Endodermal cell (in vitro differentiated cells): ENCODE measurements around the gene UGT1A3. TPM values are rescaled to one million over a fixed set of nuclear protein-coding genes. Genes with fewer than 3 reads are reported as not detected.

ENCODE experiments used
- DNase-seq: peaks from one replicate; pipeline ENCODE4 v3.0.0-alpha.2; 2017
- H3K27ac ChIP-seq: 2 replicates; pipeline ENCODE4 v1.5.1; 2013; ENCODE audit warnings: mild to moderate bottlenecking, low read depth, low read length, moderate library complexity
- H3K27me3 ChIP-seq: 2 replicates; pipeline ENCODE4 v1.6.1; 2013; ENCODE audit warnings: mild to moderate bottlenecking, low read length, moderate library complexity; ENCODE audit not compliant: insufficient read depth, control insufficient read depth, poor library complexity, severe bottlenecking
- H3K36me3 ChIP-seq: 2 replicates; pipeline ENCODE4 v1.7.0; 2013; ENCODE audit warnings: mild to moderate bottlenecking, low read length, moderate library complexity; ENCODE audit not compliant: control insufficient read depth, insufficient read depth
- H3K4me1 ChIP-seq: one replicate; pipeline ENCODE4 v1.7.0; 2013; ENCODE audit warnings: low read length; ENCODE audit not compliant: control insufficient read depth, insufficient read depth
- H3K4me3 ChIP-seq: 2 replicates; pipeline ENCODE4 v1.5.1; 2013; ENCODE audit warnings: mild to moderate bottlenecking, low read length, moderate library complexity
- H3K9ac ChIP-seq: 2 replicates; pipeline ENCODE4 v1.6.1; 2013; ENCODE audit warnings: mild to moderate bottlenecking, low read length, moderate library complexity; ENCODE audit not compliant: poor library complexity, severe bottlenecking; ENCODE audit errors: extremely low read depth
- H3K9me3 ChIP-seq: 2 replicates; pipeline ENCODE4 v1.6.1; 2013; ENCODE audit warnings: mild to moderate bottlenecking, low read length, moderate library complexity; ENCODE audit not compliant: control insufficient read depth
- H3K27ac Mint-ChIP-seq: 2 replicates; pipeline ENCODE4 v1.8.0; 2020; ENCODE audit warnings: mixed read lengths
- H3K27me3 Mint-ChIP-seq: 2 replicates; pipeline ENCODE4 v1.8.0; 2021; ENCODE audit warnings: mild to moderate bottlenecking, mixed read lengths; ENCODE audit not compliant: insufficient read depth
- H3K36me3 Mint-ChIP-seq: 2 replicates; pipeline ENCODE4 v1.8.0; 2020; ENCODE audit warnings: low read depth, mixed read lengths
- H3K4me1 Mint-ChIP-seq: 2 replicates; pipeline ENCODE4 v1.8.0; 2020; ENCODE audit warnings: mixed read lengths
- H3K4me3 Mint-ChIP-seq: 2 replicates; pipeline ENCODE4 v1.8.0; 2020; ENCODE audit warnings: mild to moderate bottlenecking, moderate library complexity, mixed read lengths
- H3K9me3 Mint-ChIP-seq: 2 replicates; pipeline ENCODE4 v1.8.0; 2020; ENCODE audit warnings: mild to moderate bottlenecking, mixed read lengths
- CTCF ChIP-seq: fragments of 200-600 bp; sonication (generic); conservative IDR thresholded peaks from 2 replicates; pipeline ENCODE4 v1.5.0; 2021; ENCODE audit warnings: antibody characterized with exemption, mild to moderate bottlenecking
- WGBS, 2 experiments: methylation state at CpG; one replicate each; pipeline versions ENCODE4 v1.1.5 to v1.1.7; 2013; ENCODE audit warnings: missing lambda C conversion rate in 2 of 2, mixed read lengths in 1 of 2; ENCODE audit not compliant: insufficient coverage in 1 of 2, insufficient read length in 1 of 2; 5-methylcytosine and 5-hydroxymethylcytosine counted together
- total RNA-seq, 2 donors: library from RNA; stranded (reverse); fragmentation: NEBNext Ultra II Directional in 1 of 2; extraction: Animal tissue kit (Norgen Biotek cat#: 25700) in 1 of 2; gene quantifications; 2 replicates in 1 of 2; 3 replicates in 1 of 2; pipeline ENCODE4 v1.2.1, GENCODE V29; 2021

Gene UGT1A3
- total RNA-seq, 2 donors from 2014 or later = not detected

GRCh38 chr2:233799087-233799665, 70.3 kb downstream of the UGT1A3 start:
- Histone ChIP-seq H3K9ac (no peak overlapping the region), H3K9me3 (no peaks in the 10 kb centered on the region), H3K4me1 (no peaks in the 10 kb centered on the region), H3K36me3 (no peaks in the 10 kb centered on the region), H3K27me3 (no peaks in the 10 kb centered on the region), H3K4me3 (no peak overlapping the region), H3K27ac (no peak overlapping the region)
- Mint-ChIP-seq H3K36me3 (no peaks in the 10 kb centered on the region), H3K9me3 (peaks cover 3% of the 10 kb centered on the region), H3K4me3 (no peak overlapping the region), H3K27ac (no peak overlapping the region), H3K27me3 (peaks cover 11% of the 10 kb centered on the region), H3K4me1 (no peaks in the 10 kb centered on the region)
- DNase-seq = peak; percentile 69
- WGBS, 2 experiments = 69 to 92% methylated on average over 2 to 7 of the region's 7 CpGs
- TF ChIP-seq CTCF = no peak

GRCh38 chr2:233799716-233800115, 70.9 kb downstream of the UGT1A3 start:
- peaks cover 3% of the 10 kb centered on the region for H3K9me3 Mint-ChIP-seq

GRCh38 chr2:233800208-233800607, 71.4 kb downstream of the UGT1A3 start:
- Mint-ChIP-seq H3K4me3 (no peak overlapping the region), H3K9me3 (peaks cover 3% of the 10 kb centered on the region), H3K27me3 (peaks cover 14% of the 10 kb centered on the region), H3K27ac (no peak overlapping the region), H3K4me1 (no peaks in the 10 kb centered on the region), H3K36me3 (no peaks in the 10 kb centered on the region)
- Histone ChIP-seq H3K4me3 (no peak overlapping the region), H3K9me3 (no peaks in the 10 kb centered on the region), H3K4me1 (no peaks in the 10 kb centered on the region), H3K27ac (no peak overlapping the region), H3K27me3 (no peaks in the 10 kb centered on the region), H3K9ac (no peak overlapping the region), H3K36me3 (no peaks in the 10 kb centered on the region)
- peak; percentile 23 for DNase-seq
- 93 to 94% methylated on average over 3 to 7 of the region's 7 CpGs for WGBS, 2 experiments
- TF ChIP-seq CTCF = no peak

More at GRCh38 chr2:233799716-233800115, 70.9 kb downstream of the UGT1A3 start:
- no peaks in the 10 kb centered on the region for H3K4me1 ChIP-seq
- no peaks in the 10 kb centered on the region for H3K4me1 Mint-ChIP-seq
- H3K9ac ChIP-seq = no peak overlapping the region
- no peaks in the 10 kb centered on the region for H3K36me3 Mint-ChIP-seq
- H3K4me3 Mint-ChIP-seq = no peak overlapping the region
- H3K27ac ChIP-seq = no peak overlapping the region
- H3K27ac Mint-ChIP-seq = no peak overlapping the region
- peaks cover 14% of the 10 kb centered on the region for H3K27me3 Mint-ChIP-seq
- TF ChIP-seq CTCF = no peak
- no peaks in the 10 kb centered on the region for H3K27me3 ChIP-seq
- WGBS, 2 experiments = 42 to 71% methylated on average over 2 to 5 of the region's 5 CpGs
- H3K4me3 ChIP-seq = no peak overlapping the region
- no peaks in the 10 kb centered on the region for H3K9me3 ChIP-seq
- H3K36me3 ChIP-seq = no peaks in the 10 kb centered on the region
- DNase-seq = peak; percentile 10
